K562 (cell line): ENCODE data around the gene DUSP3. TPM values are rescaled to one million over a fixed set of nuclear protein-coding genes. Genes with fewer than 3 reads are reported as not detected.
A peak's percentile ranks its signal among the peaks of the same experiment; 100 is the strongest.

Experiments
- ARNT ChIP-seq, 2 experiments: fragments of 450-650 bp; IDR thresholded peaks; 2 replicates each; pipeline ENCODE4 v1.6.1; 2016; ENCODE audit warnings: mild to moderate bottlenecking in 1 of 2
- FOXK2 ChIP-seq, 2 experiments: fragments of 450-650 bp; IDR thresholded peaks in 1 of 2; conservative IDR thresholded peaks in 1 of 2; 2 replicates each; pipeline ENCODE4 v1.6.1; 2016; ENCODE audit warnings: low read depth in 2 of 2, mild to moderate bottlenecking in 1 of 2
- GABPB2 ChIP-seq: fragments of 250-450 bp; sonication (Bioruptor Pico); conservative IDR thresholded peaks from 2 replicates; pipeline ENCODE4 v1.5.1; 2021; ENCODE audit warnings: mild to moderate bottlenecking
- HNRNPLL ChIP-seq: fragments of 200-400 bp; formaldehyde crosslinking; IDR thresholded peaks from 2 replicates; pipeline ENCODE4 v1.6.1; 2017; ENCODE audit warnings: low read length, low read depth, mild to moderate bottlenecking; ENCODE audit not compliant: poor library complexity, severe bottlenecking
- IRF9 ChIP-seq: fragments of 450-650 bp; IDR thresholded peaks from 2 replicates; pipeline ENCODE4 v1.6.1; 2016; ENCODE audit warnings: missing biosample characterization, missing genetic modification characterization
- KDM4B ChIP-seq, 2 experiments: fragments of 450-650 bp in 1 of 2; sonication (generic) in 1 of 2; IDR thresholded peaks; 2 replicates each; pipeline ENCODE4 v1.6.1; 2016 to 2017; ENCODE audit warnings: borderline replicate concordance in 2 of 2, antibody characterized with exemption in 1 of 2, low read depth in 1 of 2, mild to moderate bottlenecking in 1 of 2
- MLLT1 ChIP-seq, 2 experiments: fragments of 450-650 bp; IDR thresholded peaks; 2 replicates each; pipeline ENCODE4 v1.6.1; 2016
- MNT ChIP-seq, 2 experiments: fragments of 450-650 bp; conservative IDR thresholded peaks; 2 replicates each; pipeline ENCODE4 v1.6.1; 2017; ENCODE audit warnings: mild to moderate bottlenecking in 2 of 2, moderate library complexity in 2 of 2
- NFIX ChIP-seq: fragments of 250-450 bp; sonication (Bioruptor Pico); IDR thresholded peaks from 2 replicates; pipeline ENCODE4 v1.4.0; 2020; ENCODE audit warnings: low read depth, mild to moderate bottlenecking, moderate library complexity
- RREB1 ChIP-seq: fragments of 250-450 bp; sonication (Bioruptor Pico); IDR thresholded peaks from 2 replicates; pipeline ENCODE4 v1.4.0; 2020
- TFAP4 ChIP-seq: sonication (generic); formaldehyde crosslinking; IDR thresholded peaks from 2 replicates; pipeline ENCODE4 v1.8.0; 2022; ENCODE audit warnings: missing genetic modification reagents, mild to moderate bottlenecking, moderate library complexity, borderline replicate concordance
- ZBTB17 ChIP-seq: fragments of 450-650 bp; formaldehyde crosslinking; IDR thresholded peaks from 2 replicates; pipeline ENCODE4 v1.4.0; 2020; ENCODE audit warnings: mild to moderate bottlenecking
- ZC3H4 ChIP-seq: sonication (generic); formaldehyde crosslinking; IDR thresholded peaks from 2 replicates; pipeline ENCODE4 v1.9.0; 2021; ENCODE audit warnings: missing genetic modification reagents, borderline replicate concordance
- ZNF124 ChIP-seq: sonication (generic); formaldehyde crosslinking; IDR thresholded peaks from 2 replicates; pipeline ENCODE4 v1.8.1; 2022; ENCODE audit warnings: missing genetic modification reagents
- ZNF785 ChIP-seq: fragments of 250-450 bp; sonication (Bioruptor Pico); IDR thresholded peaks from 2 replicates; pipeline ENCODE4 v1.4.0; 2020; ENCODE audit warnings: mild to moderate bottlenecking
- polyA plus RNA-seq, 8 experiments: library from polyadenylated mRNA; depleted of rRNA in 4 of 8; stranded (reverse) in 5 of 8; unstranded in 3 of 8; fragments of >200 nt; fragmentation: Nextera tagmentation in 2 of 8; fragmentation: Illumina TruSeq in 1 of 8; extraction: Ambion mirVana in 2 of 8; extraction: Trizol in 1 of 8; gene quantifications; 2 replicates each; pipeline versions ENCODE4 v1.2.1 to v1.2.3, GENCODE V29; 2011 to 2014; ENCODE audit warnings: inconsistent platforms in 1 of 8, missing spikeins in 1 of 8
- total RNA-seq, 7 experiments: library from RNA; depleted of rRNA in 6 of 7; stranded (reverse); fragments of >200 nt in 6 of 7; fragmentation: Illumina TruSeq in 2 of 7; extraction: Trizol in 2 of 7; gene quantifications; 2 replicates each; pipeline versions ENCODE4 v1.2.1 to v1.2.3, GENCODE V29; 2011 to 2021; ENCODE audit warnings: low replicate concordance in 1 of 7

The DUSP3 gene
- total and polyA plus RNA-seq, 9 of the 15 experiments (the other 6 are each of a cell fraction or from before 2014, with no cell fraction given): 4.1 to 19.8 (median 12.3) TPM

- no peak for TF ChIP-seq ZNF124 (CRISPR knock-in tag)
- no peak for TF ChIP-seq TFAP4 (CRISPR knock-in tag)
- TF ChIP-seq GABPB2 (CRISPR knock-in tag): no peak
- TF ChIP-seq ZC3H4: no peak
- no peak for TF ChIP-seq RREB1 (CRISPR knock-in tag)
- peak in 1 of 2 experiments; percentile 100; a peak in 2 of 4 replicates for TF ChIP-seq MLLT1 (IDR thresholded peaks at IDR 0.05)
- 0 out of 4 replicates have a peak, but pooled peaks of 1 of the 2 experiments have one; percentile 38 for TF ChIP-seq ARNT (IDR thresholded peaks at IDR 0.05)
- peak; percentile 38 to 75; a peak in 2 of 4 replicates for TF ChIP-seq FOXK2 (conservative IDR thresholded peaks at IDR 0.05 in 1 of 2, IDR thresholded peaks at IDR 0.05 in 1 of 2; ENCODE audit: low read depth in 2 of 2)
- peak; percentile 98 for TF ChIP-seq ZBTB17 (CRISPR knock-in tag)
- TF ChIP-seq MNT (conservative IDR thresholded peaks at IDR 0.05): 0 out of 4 replicates have a peak, but pooled peaks of 1 of the 2 experiments have one; percentile 33
- TF ChIP-seq IRF9 (tag): no peak
- no peak for TF ChIP-seq NFIX (CRISPR knock-in tag)
- TF ChIP-seq ZNF785 (CRISPR knock-in tag): no peak
- no peak for TF ChIP-seq KDM4B (IDR thresholded peaks at IDR 0.05; ENCODE audit: borderline replicate concordance in 2 of 2, low read depth in 1 of 2)
- no peak for TF ChIP-seq HNRNPLL
These were observed 12.8 kb upstream of the DUSP3 start (continued) for GRCh38 chr17:43791589-43791988.
